Astrocyte of the cerebellum (primary cell): ENCODE data around the gene UBE2E1.
"Not testable (repeated sequence)": the region's sequence is repeated elsewhere in the genome, so short reads cannot be mapped to it uniquely, and the experiment has no call there.

Experiments used
- DNase-seq: peaks from one replicate; pipeline ENCODE4 v3.0.0-alpha.2; 2011; ENCODE audit warnings: low read depth
- H3K4me3 ChIP-seq: 2 replicates; pipeline ENCODE4 v1.5.1; 2011; ENCODE audit warnings: mild to moderate bottlenecking, low read depth, low read length, moderate library complexity
- in situ Hi-C: cut with HindIII; loops from 2 replicates; pipeline ENCODE4 v1.10.0; 2017; ENCODE audit warnings: low sequenced_read_pairs
- TF ChIP-seq, protein P1 (sequence below): IDR thresholded peaks from 2 replicates; pipeline ENCODE4 v1.5.1; 2012; ENCODE audit warnings: low read length, low read depth, moderate library complexity, mild to moderate bottlenecking; ENCODE audit errors: missing control alignments

The UBE2E1 gene

DNA sequence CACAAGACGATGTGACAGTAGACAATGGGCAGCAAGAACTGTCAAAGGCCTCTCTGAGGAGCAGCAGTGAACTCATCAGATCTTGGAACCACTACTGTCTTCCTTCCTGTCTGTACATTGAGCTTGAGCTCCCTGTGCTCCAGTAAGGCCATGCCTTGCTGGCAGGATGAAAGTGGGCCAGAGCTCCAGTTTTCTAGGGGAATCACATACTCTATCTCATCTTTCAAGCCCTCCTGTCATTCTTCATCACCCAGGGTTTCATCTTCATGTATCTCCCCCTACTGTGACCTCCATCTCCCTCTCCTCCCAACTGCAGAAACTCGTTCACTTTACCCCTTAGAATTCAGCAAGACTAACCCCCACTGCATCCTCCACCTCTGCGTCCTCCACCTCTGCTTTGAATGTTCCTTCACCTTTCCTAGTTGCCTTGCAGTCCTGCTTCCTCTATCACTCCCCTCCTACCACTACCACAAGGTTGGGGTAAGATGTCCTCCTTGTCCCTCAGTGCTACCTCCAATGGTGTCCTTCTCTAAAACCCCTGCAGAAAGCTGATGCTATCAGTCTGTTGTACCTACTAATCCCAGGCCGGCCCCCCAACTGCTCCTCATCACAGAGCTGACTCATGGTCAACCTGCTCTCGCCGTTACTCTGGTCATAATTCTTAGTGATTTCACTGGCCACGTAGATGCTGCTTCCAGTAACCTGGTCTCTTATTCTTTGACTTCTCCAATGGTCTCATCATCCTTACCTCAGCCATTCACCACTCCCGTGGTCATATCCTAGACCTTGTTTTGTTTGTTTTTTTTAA lies 88.7 kb downstream of the UBE2E1 start:
- H3K4me3 ChIP-seq: no peak overlapping the region
- no peak for DNase-seq
- TF ChIP-seq, protein P1, sequence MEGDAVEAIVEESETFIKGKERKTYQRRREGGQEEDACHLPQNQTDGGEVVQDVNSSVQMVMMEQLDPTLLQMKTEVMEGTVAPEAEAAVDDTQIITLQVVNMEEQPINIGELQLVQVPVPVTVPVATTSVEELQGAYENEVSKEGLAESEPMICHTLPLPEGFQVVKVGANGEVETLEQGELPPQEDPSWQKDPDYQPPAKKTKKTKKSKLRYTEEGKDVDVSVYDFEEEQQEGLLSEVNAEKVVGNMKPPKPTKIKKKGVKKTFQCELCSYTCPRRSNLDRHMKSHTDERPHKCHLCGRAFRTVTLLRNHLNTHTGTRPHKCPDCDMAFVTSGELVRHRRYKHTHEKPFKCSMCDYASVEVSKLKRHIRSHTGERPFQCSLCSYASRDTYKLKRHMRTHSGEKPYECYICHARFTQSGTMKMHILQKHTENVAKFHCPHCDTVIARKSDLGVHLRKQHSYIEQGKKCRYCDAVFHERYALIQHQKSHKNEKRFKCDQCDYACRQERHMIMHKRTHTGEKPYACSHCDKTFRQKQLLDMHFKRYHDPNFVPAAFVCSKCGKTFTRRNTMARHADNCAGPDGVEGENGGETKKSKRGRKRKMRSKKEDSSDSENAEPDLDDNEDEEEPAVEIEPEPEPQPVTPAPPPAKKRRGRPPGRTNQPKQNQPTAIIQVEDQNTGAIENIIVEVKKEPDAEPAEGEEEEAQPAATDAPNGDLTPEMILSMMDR: no peak
- in situ Hi-C loops: no loop called here

DNA sequence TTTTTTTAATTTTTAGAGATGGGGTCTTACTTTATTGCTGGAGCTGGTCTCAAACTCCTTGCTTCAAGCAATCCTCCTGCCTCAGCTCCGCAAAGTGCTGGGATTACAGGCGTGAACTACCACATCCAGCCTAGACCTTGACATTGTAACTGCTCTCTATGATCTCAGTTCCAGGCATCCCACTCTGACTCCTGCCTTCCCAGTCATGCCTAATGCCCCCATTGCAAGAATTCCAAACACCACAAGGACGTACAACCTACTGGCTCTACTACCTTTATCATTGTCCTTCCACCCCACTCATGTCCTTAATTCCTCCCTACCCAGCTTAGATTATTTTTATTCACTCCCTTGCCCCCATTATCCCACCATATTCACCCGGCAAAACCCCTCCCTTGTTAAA lies 89.4 kb downstream of the UBE2E1 start:
- in situ Hi-C loops: no loop called here
- TF ChIP-seq, protein P1: no peak
- DNase-seq: no peak
- no peak overlapping the region for H3K4me3 ChIP-seq

DNA sequence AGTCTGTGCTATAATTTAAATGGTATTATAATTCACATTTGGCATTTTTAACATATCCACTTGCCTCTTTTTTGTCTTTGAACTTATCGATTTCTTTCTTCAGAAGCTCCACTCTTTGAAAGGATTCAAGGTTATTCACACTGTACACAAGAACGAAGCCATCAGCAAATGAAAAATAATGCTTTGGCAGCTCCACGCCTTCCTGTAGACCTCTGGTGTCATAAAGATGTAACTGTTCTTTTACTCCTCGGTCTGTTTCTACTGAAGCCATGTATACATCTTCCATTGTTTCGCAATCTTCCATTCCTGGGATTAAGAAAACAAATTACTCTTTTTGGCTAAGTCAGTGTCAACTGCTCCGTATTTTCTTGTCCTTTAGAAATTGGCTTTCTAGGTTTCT lies 95.0 kb downstream of the UBE2E1 start:
- TF ChIP-seq, protein P1: no peak
- no peak overlapping the region for H3K4me3 ChIP-seq
- in situ Hi-C loops: no loop called here
- DNase-seq: no peak

DNA sequence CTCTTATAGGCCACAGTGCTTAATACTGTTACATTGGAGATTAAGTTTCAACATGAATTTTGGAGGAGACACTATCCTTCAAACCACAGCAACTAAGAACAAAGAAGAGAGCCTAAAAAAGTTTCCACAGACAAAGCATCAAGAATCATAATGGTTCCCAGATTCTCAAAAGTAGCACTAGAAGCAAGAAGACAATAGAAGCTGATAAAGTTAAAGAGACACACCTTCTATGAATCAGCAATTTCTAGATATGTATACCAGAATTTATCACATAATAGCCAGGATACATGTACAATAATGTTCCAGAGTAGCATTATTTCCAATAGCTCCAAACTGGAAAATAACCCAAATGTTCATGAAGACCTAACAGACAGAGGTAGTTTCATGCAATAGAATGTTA lies 98.8 kb downstream of the UBE2E1 start:
- TF ChIP-seq, protein P1: no peak
- no peak for DNase-seq
- in situ Hi-C loops: no loop called here
- H3K4me3 ChIP-seq: no peak overlapping the region

DNA sequence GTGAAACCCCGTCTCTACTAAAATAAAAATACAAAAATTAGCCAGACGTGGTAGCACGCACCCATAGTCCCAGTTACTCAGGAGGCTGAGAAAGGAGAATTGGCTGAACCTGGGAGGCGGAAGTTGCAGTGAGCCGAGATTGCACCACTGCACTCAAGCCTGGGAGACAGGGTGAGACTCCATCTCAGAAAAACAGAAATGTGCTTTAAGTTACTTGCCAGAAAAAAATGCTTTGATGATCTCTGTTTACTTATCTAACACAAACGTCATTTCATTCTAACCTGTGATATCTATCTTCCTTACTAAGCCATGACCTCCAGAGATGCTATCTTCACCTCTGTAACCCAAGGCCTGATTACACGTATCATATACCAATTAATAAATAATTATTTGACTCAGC lies 103.6 kb downstream of the UBE2E1 start:
- DNase-seq: no peak
- in situ Hi-C loops: no loop called here

DNA sequence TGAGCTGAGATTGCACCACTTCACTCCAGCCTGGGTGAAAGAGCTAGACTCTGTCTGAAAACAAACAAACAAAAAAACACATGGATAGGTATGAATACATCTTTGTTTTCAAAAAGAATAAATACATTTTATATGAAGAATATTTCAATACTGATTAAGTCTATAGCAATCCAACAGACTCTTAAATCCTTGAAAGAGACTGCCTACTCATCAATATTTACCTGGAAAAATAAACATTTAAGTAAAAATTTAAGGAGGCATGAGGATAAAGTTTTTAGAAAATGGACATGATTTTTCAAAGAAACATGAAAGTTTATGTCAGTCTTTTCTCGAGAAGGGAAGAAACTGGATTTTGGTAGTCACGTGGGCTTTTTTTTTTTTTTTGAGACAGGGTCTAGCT lies 105.6 kb downstream of the UBE2E1 start:
- DNase-seq: no peak
- in situ Hi-C loops: no loop called here
- H3K4me3 ChIP-seq: no peak overlapping the region
- TF ChIP-seq, protein P1: no peak

More for the DNA sequence above, 103.6 kb downstream of the UBE2E1 start:
- no peak overlapping the region for H3K4me3 ChIP-seq
- TF ChIP-seq, protein P1: no peak

DNA sequence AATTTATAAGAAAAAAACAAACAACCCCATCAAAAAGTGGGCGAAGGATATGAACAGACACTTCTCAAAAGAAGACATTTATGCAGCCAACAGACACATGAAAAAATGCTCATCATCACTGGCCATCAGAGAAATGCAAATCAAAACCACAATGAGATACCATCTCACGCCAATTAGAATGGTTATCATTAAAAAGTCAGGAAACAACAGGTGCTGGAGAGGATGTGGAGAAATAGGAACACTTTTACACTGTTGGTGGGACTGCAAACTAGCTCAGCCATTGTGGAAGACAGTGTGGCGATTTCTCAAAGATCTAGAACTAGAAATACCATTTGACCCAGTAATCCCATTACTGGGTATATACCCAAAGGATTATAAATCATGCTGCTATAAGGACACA lies 106.6 kb downstream of the UBE2E1 start:
- in situ Hi-C loops, DNase-seq, H3K4me3 ChIP-seq: not testable (repeated sequence)
